Rectal smooth muscle tissue (tissue), 1 donor: Measurements from ENCODE around the gene NUTF2.

ENCODE experiments used
- H3K27ac ChIP-seq: one replicate; pipeline ENCODE4 v1.7.0; 2013; ENCODE audit warnings: low read depth, low read length, inconsistent platforms
- H3K27me3 ChIP-seq: one replicate; pipeline ENCODE4 v1.7.0; 2013; ENCODE audit warnings: low read length; ENCODE audit not compliant: control insufficient read depth, insufficient read depth
- H3K36me3 ChIP-seq: one replicate; pipeline ENCODE4 v1.7.0; 2013; ENCODE audit warnings: low read length; ENCODE audit not compliant: control insufficient read depth, insufficient read depth
- H3K4me1 ChIP-seq: one replicate; pipeline ENCODE4 v1.7.0; 2013; ENCODE audit warnings: low read length; ENCODE audit not compliant: control insufficient read depth, insufficient read depth
- H3K4me3 ChIP-seq: one replicate; pipeline ENCODE4 v1.7.0; 2013; ENCODE audit warnings: low read length
- H3K9ac ChIP-seq: one replicate; pipeline ENCODE4 v1.7.0; 2013; ENCODE audit warnings: low read length

Gene NUTF2

GRCh38 chr16:67884684-67885083 lies 38.0 kb downstream of the NUTF2 start, which contains the start of gene NRN1L:
Gene NRN1L (plus strand): TSS chr16:67884885. CDS start chr16:67884904, 19 bp downstream.
- Histone ChIP-seq H3K4me3 (no peak within 1 kb of the TSS), H3K27ac (peak within 1 kb of the TSS; percentile 34), H3K27me3 (no peaks in the 10 kb centered on the region), H3K9ac (no peak within 1 kb of the TSS), H3K4me1 (peaks cover 3% of the 10 kb centered on the region), H3K36me3 (peaks cover 44% of the 10 kb centered on the region)

- Histone ChIP-seq H3K27me3 (no peaks in the 10 kb centered on the region), H3K4me3 (no peak overlapping the region), H3K36me3 (peaks cover 36% of the 10 kb centered on the region), H3K9ac (no peak overlapping the region), H3K4me1 (peaks cover 3% of the 10 kb centered on the region), H3K27ac (no peak overlapping the region)
These were observed 38.8 kb downstream of the NUTF2 start for GRCh38 chr16:67885545-67885944.

- Histone ChIP-seq H3K9ac (no peak overlapping the region), H3K4me1 (peaks cover 3% of the 10 kb centered on the region), H3K36me3 (peaks cover 31% of the 10 kb centered on the region), H3K27ac (no peak overlapping the region), H3K4me3 (no peak overlapping the region), H3K27me3 (no peaks in the 10 kb centered on the region)
These were observed 39.2 kb downstream of the NUTF2 start for GRCh38 chr16:67885976-67886375.

GRCh38 chr16:67886387-67886786 lies 39.7 kb downstream of the NUTF2 start:
- Histone ChIP-seq H3K27me3 (no peaks in the 10 kb centered on the region), H3K4me1 (peaks cover 3% of the 10 kb centered on the region), H3K4me3 (no peak overlapping the region), H3K36me3 (peaks cover 27% of the 10 kb centered on the region), H3K27ac (no peak overlapping the region), H3K9ac (no peak overlapping the region)

- Histone ChIP-seq H3K4me1 (peaks cover 5% of the 10 kb centered on the region), H3K27ac (no peak overlapping the region), H3K9ac (no peak overlapping the region), H3K27me3 (no peaks in the 10 kb centered on the region), H3K4me3 (no peak overlapping the region), H3K36me3 (peaks cover 8% of the 10 kb centered on the region)
These were observed 41.6 kb downstream of the NUTF2 start for GRCh38 chr16:67888331-67888730.

- H3K9ac ChIP-seq: no peak overlapping the region
- no peaks in the 10 kb centered on the region for H3K27me3 ChIP-seq
- peak overlapping the region; percentile 53 for H3K4me3 ChIP-seq
- no peaks in the 10 kb centered on the region for H3K36me3 ChIP-seq
- H3K4me1 ChIP-seq: peaks cover 11% of the 10 kb centered on the region
- H3K27ac ChIP-seq: no peak overlapping the region
These were observed 45.6 kb downstream of the NUTF2 start for GRCh38 chr16:67892375-67892774.

GRCh38 chr16:67892899-67893742 lies 46.4 kb downstream of the NUTF2 start, which contains the start of gene PSKH1:
Gene PSKH1 (plus strand): TSS chr16:67893254. CDS start chr16:67908750, 15,496 bp downstream.
- Histone ChIP-seq H3K4me3 (peak within 1 kb of the TSS; percentile 81), H3K9ac (peak within 1 kb of the TSS; percentile 36), H3K27me3 (no peaks in the 10 kb centered on the region), H3K4me1 (peaks cover 11% of the 10 kb centered on the region), H3K36me3 (no peaks in the 10 kb centered on the region), H3K27ac (peak within 1 kb of the TSS; percentile 88)

- Histone ChIP-seq H3K27me3 (no peaks in the 10 kb centered on the region), H3K4me1 (peaks cover 11% of the 10 kb centered on the region), H3K9ac (peak overlapping the region; percentile 36), H3K4me3 (peak overlapping the region; percentile 81), H3K36me3 (no peaks in the 10 kb centered on the region), H3K27ac (peak overlapping the region; percentile 88)
These were observed 47.1 kb downstream of the NUTF2 start for GRCh38 chr16:67893743-67894399.

- no peak overlapping the region for H3K27ac ChIP-seq
- H3K9ac ChIP-seq: no peak overlapping the region
- H3K4me1 ChIP-seq: peaks cover 11% of the 10 kb centered on the region
- no peaks in the 10 kb centered on the region for H3K27me3 ChIP-seq
- H3K36me3 ChIP-seq: no peaks in the 10 kb centered on the region
- no peak overlapping the region for H3K4me3 ChIP-seq
These were observed 50.5 kb downstream of the NUTF2 start for GRCh38 chr16:67897231-67897630.

GRCh38 chr16:67901734-67902133 lies 55.0 kb downstream of the NUTF2 start:
- H3K4me3 ChIP-seq: no peak overlapping the region
- H3K27me3 ChIP-seq: no peaks in the 10 kb centered on the region
- H3K4me1 ChIP-seq: no peaks in the 10 kb centered on the region
- H3K27ac ChIP-seq: no peak overlapping the region
- H3K36me3 ChIP-seq: no peaks in the 10 kb centered on the region
- no peak overlapping the region for H3K9ac ChIP-seq

GRCh38 chr16:67902831-67903230 lies 56.1 kb downstream of the NUTF2 start:
- Histone ChIP-seq H3K9ac (no peak overlapping the region), H3K4me1 (no peaks in the 10 kb centered on the region), H3K36me3 (no peaks in the 10 kb centered on the region), H3K27me3 (no peaks in the 10 kb centered on the region), H3K27ac (no peak overlapping the region), H3K4me3 (no peak overlapping the region)

GRCh38 chr16:67907397-67908180 lies 60.9 kb downstream of the NUTF2 start:
- peaks cover 25% of the 10 kb centered on the region for H3K36me3 ChIP-seq
- no peaks in the 10 kb centered on the region for H3K4me1 ChIP-seq
- H3K27me3 ChIP-seq: no peaks in the 10 kb centered on the region
- H3K27ac ChIP-seq: no peak overlapping the region
- no peak overlapping the region for H3K9ac ChIP-seq
- no peak overlapping the region for H3K4me3 ChIP-seq
